Measurements from ENCODE around the gene SIX6.

Gene SIX6

DNA sequence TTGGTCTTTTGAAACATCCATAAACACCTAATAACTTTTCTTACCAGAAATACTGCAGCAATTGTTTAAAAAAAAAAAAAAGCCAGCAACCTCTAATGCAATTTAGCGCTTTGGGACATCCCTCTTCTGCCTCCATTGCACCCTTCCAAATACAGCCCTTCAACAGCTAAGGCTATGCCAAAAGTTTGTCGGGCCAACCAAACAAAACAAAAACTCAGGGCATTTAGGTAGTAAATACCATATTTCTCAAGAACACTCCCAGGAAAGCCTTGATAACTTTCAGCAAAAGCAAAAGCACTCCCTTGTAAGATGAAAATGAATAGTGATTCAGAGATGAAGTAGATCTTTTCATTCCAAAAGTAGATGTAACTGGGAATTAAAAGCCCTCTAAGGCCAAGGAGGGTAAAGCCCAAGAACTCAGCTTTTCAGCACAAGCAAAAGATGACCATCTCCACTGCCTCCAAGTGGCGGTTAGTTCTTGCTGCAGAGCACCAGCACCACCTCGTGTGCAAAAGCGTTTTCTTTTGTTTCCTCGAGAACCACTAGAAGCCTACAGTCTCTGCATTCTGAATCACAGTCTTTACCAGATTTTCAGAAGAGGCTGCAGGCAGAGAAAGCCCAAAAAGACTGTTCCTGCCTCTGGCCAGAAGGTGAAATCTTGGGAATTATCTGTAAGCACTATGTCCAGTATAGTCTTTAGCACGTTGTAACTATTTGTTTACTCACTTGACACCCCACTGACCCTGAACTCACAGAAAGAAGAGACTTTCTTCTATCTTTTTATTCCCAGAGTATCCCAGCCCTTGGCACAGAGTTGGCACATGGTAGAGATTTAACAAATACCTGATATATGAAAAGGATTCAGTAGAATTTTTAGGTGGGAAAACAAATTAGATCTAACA lies 53.1 kb downstream of the SIX6 start:
- Histone ChIP-seq H3K36me3 (no peaks in the 10 kb centered on the region), H3K27me3 (no peaks in the 10 kb centered on the region), H3K4me3 (ENCODE audit: low read depth, low read length) (no peak overlapping the region), H3K4me1 (no peaks in the 10 kb centered on the region), H3K9me3 (no peaks in the 10 kb centered on the region)
- DNase-seq, result peak; percentile 57
- TF ChIP-seq, protein P1, sequence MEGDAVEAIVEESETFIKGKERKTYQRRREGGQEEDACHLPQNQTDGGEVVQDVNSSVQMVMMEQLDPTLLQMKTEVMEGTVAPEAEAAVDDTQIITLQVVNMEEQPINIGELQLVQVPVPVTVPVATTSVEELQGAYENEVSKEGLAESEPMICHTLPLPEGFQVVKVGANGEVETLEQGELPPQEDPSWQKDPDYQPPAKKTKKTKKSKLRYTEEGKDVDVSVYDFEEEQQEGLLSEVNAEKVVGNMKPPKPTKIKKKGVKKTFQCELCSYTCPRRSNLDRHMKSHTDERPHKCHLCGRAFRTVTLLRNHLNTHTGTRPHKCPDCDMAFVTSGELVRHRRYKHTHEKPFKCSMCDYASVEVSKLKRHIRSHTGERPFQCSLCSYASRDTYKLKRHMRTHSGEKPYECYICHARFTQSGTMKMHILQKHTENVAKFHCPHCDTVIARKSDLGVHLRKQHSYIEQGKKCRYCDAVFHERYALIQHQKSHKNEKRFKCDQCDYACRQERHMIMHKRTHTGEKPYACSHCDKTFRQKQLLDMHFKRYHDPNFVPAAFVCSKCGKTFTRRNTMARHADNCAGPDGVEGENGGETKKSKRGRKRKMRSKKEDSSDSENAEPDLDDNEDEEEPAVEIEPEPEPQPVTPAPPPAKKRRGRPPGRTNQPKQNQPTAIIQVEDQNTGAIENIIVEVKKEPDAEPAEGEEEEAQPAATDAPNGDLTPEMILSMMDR (IDR thresholded peaks at IDR 0.05; ENCODE audit: low read depth, low read length), result peak; percentile 87
